GM19238 (cell line): ENCODE data around the gene RALGAPB.
A peak's percentile ranks its signal among the peaks of the same experiment; 100 is the strongest.
"Not testable (repeated sequence)": the region's sequence is repeated elsewhere in the genome, so short reads cannot be mapped to it uniquely, and the experiment has no call there.

Experiments used
- DNase-seq: peaks from one replicate; pipeline ENCODE4 v3.0.0; 2011; ENCODE audit warnings: low spot score; ENCODE audit not compliant: insufficient read length

Gene RALGAPB

DNA sequence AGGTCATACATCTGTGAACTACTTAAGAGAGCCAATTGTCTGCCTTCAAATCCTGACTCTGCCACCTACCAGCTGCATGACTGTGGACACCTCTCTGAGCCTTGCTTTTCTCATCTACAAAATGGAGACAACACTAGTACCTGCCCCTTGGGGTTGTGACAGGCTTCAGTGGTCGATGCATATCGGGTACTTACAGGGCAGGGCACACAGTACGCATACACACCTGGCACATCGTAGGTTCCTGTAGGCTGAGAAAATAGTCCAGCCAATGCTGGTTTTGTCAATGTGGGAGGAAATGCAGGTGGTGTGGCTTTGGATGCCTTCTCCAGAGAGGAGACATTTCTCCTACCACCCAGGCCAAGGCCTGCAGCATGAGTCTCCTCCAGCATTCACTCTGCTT, 110.7 kb downstream of the RALGAPB start:
- DNase-seq: no peak

DNA sequence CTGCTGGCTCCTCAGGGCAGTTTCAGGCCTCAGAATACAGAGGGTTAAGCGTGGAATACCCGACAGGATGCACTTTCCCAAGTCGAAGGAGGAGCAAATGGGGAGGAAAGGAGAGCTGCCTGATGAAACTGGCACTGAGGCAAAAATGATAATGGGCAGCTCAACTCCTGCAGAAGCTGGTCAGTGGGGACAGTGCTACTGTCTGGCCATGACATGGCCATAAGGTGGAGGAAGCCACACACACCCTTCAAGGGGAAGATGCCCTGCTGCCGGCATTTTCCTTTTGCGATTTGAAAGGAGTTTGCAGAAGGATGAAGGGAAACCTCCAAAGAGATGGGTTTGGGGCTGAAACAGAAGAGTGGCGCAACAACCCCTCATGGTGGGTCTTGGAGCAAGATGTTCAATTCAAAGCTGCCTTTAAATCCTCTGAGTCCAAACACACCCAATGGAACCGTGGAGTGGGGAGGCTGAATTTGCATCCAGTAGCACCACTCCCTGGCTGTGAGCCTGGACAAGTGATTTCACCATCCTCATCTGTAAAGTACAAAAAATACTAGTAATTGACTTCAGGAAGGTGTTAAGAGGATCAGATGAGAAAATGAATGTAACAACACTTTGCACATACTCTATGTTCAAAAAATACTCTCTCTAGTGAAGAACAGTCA, 111.6 kb downstream of the RALGAPB start:
- DNase-seq: no peak

DNA sequence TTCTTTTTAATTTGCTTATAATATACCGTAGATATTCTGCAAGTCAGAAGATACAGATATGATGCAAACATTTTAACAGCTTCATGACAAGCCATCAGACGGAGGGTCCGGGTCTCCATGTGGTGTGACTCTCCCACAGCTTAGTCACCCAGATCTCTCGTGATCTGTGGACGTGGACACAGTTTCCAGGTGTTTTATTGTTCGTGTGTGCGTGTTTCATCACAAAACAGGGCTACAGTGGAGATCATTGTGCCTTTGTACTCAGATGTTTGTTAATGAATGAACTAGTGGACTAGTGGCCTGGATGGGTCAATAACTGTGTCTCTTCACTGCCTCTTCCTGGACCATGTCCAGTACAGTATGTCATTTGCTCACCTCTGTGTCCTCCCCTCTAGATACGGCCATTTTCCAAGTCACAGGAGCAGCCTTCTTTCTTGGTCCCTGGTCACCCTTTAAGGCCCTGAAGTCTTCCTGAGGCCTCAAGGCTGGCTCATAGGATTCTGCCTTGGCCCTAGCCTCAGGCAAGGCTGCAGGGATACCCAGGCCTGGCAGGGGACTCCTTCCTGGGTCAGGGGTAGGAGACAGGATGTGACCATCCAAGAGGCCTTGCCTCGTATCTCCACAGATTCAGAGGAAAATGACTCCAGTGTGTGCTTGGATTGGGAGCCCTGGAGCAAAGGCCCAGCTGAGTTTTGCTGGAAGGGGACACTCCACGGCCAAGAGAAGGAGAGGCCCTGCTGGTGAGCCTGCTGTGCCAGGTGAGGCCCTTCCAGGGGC, 112.9 kb downstream of the RALGAPB start:
- no peak for DNase-seq

DNA sequence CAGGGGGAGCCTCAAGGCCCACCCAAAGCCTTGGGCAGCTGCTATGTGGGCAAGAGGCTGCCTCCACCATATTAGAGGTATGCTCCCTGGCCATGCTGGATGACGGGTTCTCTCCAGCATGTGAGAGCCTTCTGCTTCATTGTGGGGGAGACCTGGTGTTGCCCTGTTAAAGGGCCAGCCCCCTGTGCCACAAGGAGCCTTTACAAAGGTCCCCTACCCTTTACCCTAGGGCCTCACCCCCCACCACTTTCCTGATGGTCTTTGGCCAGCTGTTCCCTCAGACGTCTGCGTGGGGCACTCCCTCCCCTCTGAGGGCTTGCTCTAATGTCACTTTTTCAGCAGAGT, 113.5 kb downstream of the RALGAPB start:
- DNase-seq: no peak

DNA sequence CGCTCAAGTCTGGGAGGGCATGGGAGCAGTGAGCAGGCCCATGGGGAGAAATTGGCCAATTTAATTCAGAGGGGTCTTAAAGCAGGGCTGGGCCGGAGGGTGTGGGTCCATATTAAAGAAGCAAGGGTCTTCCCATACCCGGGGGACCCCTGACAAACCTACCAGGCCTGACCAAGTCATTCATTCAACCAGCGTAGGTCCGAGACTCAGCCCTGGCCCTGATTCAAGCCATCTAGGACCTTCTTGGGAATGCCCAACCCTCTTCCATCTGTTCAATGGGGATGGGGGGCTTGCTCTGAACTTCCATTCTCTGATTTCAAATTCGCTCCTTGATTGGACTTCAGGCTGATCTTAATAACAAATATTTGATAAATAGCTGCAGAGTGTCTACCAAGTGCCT, 115.7 kb downstream of the RALGAPB start:
- no peak for DNase-seq

DNA sequence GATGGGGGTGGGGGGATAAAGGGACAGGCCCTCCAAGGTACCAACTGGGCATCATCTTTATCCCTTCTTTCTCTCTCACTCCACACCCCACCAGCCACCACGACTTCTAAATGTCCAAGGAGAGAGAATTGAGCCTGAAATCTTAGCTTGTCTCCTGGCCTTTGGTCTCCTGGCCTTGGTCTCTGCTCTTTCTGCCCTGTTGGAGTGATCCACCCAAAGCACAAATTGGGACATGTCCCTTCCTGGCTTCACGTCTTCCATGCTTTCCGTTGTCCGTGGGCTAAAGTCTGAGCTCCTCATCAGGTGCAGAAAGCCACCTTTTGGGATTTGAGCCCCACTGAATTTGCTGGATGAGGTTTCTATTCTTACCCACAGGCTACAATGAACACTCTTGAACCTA, 116.7 kb downstream of the RALGAPB start:
- no peak for DNase-seq

DNA sequence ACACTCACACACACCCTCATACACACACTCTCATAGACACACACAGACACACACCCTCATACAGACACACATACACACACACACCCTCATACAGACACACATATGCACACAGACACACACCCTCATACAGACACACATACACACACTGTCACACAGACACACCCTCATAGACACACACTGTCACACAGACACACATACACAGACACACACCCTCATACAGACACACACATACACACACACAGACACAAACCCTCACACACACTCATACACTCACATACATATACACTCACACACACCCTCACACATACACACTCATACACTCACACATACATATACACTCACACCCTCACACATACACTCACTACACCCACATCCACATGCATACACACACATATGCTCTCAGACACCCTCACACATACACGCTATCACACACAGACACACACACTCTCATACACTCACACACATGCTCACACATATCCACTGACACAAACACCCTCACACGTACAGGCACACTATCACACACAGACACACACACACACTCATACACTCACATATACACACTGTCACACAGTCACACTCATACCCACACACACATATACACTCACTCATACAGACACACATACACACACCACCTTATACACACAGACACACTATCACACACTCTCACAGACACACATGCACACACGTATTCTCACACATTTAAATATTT, 117.5 kb downstream of the RALGAPB start:
- no peak for DNase-seq

DNA sequence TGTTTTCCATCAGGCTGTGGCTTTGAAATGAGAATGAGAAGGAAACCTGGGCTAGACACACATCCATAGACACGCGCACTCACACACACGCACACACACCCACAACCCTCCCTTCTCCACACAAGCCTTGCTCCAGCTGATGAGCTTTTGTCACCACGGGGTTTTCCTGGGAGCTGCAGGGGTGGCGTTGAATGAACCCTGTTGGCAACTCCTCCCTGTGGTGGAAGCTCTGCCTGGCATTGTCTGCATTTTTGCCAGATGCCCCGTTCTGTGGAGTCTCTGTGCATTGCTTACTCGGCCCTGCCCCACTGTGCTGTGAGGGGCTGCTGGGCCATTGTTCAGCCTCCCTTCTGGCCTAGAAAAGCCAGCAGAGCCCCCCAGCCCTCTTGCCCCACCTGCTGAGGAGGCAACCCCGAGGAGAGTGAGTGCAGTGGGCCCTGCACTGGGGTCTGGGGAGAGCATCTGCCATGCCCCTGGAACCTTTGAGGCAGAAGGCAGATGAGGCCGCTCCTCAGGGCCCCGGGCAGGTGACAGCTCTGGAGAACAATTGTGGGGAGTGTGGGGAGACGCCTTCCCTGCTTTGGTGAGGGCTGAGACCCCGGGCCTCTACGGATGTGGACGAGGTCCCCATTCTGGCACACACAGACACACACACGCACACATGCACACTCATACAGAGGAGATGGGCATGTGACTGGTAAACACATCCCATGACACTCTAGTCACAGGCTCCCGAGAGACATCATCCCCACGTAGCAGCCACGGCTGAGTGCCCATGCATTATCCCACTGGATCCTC, 118.2 kb downstream of the RALGAPB start:
- DNase-seq: no peak

DNA sequence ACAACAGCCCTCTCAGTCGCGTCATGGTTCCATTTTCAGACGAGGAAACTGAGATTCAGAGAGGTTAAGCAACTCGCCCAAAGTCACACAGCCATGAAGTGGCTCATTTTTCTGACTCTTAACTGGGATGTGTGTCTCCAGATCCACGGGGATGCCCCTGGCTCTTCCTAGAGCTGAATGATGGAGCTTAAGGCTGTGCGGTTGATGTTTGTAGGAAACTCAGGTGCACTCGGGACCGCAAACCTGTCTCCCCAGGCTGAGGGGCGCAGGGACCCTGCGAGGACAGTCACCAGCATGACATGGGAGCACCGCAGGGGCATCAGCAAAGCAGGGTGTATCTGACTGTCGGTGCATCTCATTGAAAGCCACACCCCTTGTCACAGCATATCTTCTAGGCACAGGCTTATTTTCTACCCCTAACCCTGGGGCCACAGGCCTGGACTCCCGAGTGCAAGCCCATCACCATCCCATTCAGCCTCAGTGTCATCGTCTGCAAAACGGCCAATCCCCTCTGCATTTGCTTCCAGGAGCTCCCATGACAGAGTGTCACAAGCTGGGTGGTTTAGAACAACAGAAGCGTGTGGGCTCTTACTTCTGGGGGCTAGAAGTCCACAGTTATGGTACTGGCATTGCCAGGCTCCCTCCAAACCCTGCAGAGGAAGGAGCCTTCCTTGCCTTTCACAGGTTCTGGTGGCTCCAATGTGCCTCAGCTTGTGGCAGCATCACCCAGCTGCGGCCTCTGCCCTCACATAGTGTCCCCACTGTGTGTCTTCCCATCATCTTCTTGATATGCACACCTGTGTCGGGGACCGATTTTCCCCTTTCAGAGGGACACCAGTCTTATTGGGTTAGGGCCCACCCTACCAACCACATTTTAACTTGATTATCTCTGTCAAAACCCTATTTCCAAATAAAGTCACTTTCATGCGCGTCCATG, 119.1 kb downstream of the RALGAPB start:
- no peak for DNase-seq

DNA sequence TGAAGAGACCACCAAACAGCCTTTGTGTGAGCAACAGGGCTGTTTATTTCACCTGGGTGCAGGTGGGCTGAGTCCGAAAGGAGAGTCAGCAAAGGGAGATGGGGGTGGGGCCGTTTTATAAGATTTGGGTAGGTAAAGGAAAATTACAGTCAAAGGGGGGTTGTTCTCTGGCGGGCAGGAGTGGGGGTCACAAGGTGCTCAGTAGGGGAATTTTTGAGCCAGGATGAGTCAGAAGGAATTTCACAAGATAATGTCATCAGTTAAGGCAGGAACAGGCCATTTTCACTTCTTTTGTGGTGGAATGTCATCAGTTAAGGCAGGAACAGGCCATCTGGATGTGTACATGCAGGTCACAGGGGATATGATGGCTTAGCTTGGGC, 119.8 kb downstream of the RALGAPB start:
- not testable (repeated sequence) for DNase-seq

DNA sequence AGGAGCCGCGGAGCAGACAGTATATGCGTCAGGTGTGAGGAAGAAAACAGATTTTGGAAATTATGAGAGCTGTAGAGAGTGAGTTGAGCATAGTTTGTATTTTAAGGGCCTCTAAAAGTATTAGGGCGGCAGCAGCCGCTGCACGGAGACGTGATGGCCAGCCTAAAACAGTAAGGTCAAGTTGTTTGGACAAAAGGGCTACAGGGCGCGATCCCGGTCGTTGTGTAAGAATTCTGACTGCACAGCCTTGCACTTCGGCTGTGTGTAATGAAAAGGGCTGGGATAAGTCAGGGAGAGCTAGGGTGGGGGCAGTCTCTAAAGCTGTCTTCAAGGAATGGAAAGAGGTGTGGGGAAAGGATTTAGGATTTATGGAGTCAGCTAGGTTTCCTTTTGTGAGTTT, 121.6 kb downstream of the RALGAPB start:
- not testable (repeated sequence) for DNase-seq

DNA sequence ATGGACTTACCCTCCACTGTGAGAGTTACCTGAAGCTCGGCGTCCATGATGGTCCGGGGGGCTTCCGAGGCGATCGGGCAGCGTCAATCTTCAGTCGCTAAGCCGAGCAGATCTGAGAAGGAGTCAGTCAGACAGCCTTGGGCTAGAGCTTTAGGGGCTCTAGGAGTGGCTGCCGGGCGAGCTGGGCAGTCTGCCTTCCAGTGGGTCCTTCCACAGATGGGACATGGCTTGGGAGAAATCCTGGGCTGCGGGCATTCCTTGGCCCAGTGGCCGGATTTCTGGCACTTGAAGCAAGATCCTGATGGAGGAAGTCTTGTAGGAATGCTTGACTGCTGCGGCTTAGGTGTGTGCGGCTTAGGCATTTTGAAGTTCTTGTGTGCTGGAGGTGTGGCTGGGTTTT, 123.2 kb downstream of the RALGAPB start:
- not testable (repeated sequence) for DNase-seq

DNA sequence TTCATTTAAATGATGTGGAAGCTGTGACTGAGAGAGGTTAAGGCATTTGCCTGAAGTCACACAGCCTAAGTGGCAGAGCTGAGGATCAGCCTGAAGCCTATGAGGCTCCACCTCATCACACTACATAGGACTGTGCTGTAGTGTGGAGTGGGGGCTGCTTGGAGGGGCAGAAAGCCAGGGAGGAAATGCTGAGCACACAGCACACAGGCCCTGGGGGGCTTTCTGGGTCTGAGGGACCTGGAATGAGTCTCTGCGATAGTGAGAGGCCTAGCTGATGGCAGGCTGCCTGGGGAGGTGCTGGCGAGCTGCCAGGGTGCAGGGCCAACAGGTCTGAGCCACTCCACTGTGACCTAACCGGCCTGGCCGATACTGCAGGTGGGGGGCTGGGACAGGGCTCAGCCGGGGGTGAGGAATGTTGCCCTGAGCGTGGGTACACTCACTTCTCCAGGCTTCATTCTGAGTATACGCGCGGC, 126.8 kb downstream of the RALGAPB start:
- no peak for DNase-seq

DNA sequence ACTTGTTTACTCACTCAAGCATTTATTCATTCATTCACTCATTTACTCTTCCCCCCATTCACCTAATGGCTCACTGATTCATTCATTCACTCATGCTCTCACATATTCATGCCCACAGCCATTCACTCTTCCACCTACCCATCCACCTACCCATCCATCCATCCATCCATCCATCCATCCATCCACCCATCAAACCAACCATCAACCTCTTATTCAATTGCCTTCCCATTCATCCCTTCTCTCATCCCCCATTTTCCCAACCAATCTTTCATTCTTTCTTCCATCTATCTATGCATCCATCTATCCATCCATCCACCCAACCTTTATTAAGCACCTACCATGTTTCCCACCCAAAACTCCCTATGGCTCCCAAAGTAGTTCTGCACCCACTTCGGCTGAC, 127.4 kb downstream of the RALGAPB start:
- no peak for DNase-seq

DNA sequence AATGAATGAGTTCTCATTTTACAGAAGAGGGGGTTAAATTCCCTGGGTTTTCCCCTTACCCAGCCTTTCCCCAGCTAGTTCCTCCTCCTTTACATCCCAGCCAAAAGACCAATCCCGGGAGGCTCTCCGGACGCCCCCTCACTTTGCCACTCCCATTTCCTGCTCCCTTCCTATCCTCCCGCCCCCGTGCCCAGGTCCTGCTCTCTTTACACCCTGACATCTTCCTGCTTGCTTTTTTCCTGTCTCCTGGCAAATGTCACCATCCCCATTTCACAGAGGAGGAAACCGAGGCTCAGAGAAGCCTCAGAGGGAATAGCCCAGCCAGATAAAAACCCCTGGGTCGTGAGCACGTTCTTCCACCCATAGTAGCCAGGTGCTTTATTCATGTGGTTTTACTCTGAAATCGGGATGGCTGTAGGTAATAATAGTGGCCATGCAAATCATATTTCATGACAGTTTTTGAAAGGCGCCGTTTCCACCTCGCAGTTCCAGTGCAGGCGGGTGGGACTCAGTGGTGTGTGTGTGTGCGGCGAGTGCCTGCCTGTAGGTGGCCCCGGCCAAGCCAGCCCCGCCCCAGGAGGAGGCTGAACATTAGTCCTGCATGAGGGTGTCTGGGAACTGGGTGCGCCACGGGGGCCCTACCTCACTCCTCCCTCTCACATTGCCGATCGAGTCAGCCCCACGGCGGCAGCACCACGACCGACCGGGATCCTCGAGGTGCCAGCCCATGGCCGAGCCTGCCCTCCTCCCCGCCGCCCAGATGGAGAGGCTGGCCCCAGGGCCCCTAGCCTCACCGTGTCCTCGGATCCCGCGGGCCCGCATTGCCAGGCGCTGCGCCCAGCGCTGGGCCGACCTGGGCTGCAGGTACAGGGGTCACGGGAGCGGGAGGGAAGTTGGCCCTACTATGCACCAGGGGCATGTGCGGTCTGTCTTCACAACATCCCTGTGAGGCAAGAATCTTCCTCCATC, 128.9 kb downstream of the RALGAPB start, which contains the start of gene ARHGAP40:
Gene ARHGAP40, plus strand, starts transcription at position 594 of the 969 bp plus-strand sequence.
- peak; percentile 43 for DNase-seq

DNA sequence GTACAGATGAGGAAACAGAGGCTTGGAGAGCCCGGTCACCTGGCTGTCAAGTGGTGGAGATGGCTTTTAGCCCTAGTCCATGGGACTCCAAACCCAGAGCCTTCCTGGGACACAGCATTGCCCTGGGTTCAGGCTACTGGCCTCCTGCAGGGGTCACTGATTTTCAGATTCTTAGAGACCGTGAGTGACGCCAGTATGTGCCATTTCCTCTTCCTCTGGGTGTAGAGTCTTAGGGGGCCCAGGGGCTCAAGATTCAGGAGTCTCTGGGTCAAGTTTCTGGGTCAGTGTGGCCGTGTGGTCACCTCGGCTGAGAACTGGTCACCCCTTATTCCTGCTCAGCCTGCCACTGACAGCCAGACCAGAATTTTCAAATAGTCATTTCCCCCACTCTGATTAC, 129.5 kb downstream of the RALGAPB start:
- no peak for DNase-seq

DNA sequence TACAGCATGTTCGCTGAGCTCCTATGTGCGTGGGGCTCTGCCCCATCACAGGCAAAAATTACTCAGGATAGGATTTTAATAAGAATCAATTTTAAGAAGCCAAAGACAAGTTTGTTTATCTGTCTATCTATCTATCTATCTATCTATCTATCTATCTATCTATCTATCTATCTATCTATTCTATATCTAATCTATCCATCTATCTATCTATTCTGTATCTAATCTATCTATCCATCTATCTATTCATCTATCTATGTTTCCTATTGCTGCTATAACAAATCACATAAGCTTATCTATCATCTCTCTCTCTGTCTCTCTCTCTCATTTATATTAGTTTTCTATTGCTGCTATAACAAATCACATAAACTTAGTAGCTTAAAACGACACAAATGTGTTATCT, 130.6 kb downstream of the RALGAPB start:
- DNase-seq: no peak

DNA sequence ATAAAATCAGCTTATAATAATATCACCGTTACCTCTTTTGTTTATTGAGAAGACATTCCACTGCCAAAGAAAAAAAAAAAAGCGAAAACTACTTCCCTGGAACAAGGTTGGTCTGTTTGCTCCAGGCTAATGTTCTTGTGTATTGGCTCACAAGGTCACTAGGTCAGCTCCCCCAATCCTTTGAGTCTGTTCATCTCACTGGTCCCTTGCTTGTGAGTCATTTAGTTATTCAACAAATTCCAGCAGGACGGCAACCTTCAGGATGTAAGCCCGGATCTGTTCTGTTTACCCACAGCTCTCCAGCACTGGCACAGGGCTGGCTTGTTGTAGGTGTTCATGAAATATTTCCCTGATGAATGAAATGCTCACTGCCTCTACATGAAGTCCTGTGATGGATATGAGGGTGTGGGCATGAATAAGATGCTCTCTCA, 132.2 kb downstream of the RALGAPB start:
- no peak for DNase-seq

DNA sequence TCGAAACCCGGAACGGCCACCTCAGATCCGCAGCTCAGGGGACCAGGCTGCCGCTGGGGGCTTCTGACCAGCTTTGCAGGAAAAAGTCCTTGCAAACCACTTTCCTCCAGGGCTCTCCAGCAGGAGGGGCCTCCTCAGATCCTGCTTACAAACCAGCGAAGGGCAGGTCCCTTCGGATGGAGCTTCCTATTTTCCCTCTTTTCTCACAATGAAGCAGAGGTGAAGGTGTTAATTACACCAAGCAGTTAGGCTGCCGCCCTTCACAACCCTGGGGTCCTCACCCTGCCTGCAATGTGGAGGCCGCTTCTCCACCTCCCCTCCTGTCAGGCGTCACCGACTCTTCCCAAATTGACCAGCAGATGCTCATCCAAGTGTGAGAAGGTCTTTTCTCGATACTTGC, 134.7 kb downstream of the RALGAPB start:
- no peak for DNase-seq
